GM21825 (cell line): Measurements from ENCODE around the gene SLC4A2.
A peak's percentile ranks its signal among the peaks of the same experiment; 100 is the strongest.

Experiments used
- ATAC-seq: cut with Tn5 transposase; IDR thresholded peaks from one replicate; pipeline ENCODE4 v1.9.1; 2021; ENCODE audit warnings: mild to moderate bottlenecking, moderate library complexity; ENCODE audit not compliant: unreplicated experiment

The SLC4A2 gene

DNA sequence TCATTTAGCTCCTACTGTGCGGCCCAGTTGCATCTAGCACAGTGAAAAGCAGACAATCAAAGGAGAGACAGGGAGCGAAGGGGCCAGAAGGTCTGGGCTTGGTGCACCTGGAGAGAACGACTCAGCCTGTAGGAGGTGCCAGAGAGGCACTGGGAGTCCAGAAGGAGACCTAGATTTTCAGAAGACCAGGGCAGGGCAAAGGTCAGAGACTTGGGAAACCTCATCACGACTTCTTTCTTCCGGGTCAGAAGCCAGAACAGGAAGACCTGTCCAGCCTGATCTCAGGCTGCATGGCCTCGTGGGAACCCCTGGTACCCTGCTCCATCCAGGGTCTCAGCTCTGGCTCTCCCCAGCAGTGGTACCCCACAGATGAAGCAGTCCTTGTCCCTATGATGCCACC, 32.0 kb downstream of the SLC4A2 start:
- no peak for ATAC-seq

DNA sequence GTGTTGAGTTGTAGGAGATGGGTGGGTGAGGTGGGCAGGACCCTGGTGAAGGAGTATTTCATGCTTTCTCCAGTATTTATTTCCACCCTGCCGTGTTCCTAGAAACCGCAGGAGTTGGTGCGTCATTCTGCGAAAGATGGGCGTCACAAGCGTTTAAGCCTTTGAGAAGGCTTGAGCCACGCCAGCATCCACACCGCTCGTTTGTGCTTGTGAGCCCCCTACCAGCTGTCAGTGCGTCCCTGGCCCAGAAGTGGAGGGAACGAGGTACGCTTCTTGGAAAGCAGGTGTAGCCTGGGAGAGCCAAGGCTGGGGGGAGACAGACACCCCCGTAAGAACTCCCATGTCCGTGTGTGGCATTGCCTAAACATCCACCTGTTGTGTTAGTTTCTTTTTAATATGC, 32.6 kb downstream of the SLC4A2 start:
- ATAC-seq: no peak

DNA sequence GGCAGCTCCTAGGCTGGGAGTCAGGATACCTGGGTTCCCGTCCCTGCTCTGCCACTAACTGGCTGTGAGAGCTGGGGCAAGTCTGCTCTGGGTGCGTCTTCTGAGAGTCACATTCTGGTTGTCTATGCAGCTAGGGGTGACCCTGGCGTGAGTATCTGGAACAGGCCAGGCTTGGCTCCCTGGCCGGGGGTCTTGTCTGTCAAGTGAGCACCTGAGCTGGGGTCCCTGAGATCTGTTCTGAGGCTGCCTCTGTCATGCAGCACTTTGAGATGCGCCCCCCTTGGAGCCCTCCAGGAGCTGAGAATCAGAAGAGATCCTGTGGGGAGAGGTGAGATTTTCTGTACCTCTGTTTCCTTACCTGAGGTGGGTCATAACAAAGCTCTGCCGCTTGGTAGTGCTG, 34.4 kb downstream of the SLC4A2 start:
- no peak for ATAC-seq

DNA sequence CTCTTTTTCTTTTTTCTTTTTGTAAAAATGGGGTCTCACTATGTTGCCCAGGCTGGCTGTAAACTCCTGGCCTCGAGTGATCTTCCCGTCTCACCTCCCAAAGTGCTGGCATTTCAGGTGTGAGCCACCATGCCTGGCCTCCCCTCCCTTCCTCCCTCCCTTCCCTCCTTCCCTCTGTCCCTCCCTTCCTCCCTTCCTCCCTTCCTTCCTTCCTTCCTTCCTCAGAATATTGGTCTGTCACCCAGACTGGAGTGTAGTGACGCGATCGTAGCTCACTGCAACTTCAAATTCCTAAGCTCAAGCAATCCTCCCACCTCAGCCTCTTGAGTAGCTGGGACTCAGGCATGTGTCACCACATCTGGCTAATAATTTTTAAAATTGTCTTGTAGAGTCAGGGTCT, 35.3 kb downstream of the SLC4A2 start:
- ATAC-seq: no peak

DNA sequence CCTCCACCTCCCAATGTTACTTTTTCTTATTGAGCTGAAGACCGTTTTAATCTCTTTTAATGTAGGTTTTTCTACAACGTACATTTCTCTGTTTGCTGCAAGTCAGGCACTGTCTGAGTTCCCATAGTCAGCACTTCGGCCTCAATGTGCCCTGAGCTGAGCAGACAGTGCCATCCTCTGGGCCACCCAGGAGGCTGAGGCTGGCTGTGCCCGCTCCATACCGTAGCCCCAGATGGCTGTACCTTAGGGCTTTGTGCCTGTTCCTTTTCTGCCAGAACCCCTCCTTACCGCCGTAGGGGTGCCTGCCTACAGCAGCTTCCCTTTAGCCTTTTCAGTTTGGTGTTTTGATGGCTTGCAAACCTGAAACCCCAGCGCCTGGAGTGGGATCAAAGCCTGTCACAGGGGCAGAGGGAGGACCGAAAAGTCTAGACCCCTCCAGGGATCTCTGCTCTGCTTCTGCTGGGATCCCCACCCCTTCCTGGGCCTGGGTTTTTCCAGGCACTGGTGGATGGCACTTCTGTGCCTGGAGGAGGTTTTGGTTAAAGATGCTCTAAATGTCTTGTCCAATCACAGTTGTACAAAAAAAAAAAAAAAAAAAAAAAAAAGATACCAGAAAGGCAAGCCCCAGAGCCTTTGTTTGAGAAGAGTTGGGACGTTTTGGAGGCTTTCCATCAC, 35.9 kb downstream of the SLC4A2 start:
- no peak for ATAC-seq

DNA sequence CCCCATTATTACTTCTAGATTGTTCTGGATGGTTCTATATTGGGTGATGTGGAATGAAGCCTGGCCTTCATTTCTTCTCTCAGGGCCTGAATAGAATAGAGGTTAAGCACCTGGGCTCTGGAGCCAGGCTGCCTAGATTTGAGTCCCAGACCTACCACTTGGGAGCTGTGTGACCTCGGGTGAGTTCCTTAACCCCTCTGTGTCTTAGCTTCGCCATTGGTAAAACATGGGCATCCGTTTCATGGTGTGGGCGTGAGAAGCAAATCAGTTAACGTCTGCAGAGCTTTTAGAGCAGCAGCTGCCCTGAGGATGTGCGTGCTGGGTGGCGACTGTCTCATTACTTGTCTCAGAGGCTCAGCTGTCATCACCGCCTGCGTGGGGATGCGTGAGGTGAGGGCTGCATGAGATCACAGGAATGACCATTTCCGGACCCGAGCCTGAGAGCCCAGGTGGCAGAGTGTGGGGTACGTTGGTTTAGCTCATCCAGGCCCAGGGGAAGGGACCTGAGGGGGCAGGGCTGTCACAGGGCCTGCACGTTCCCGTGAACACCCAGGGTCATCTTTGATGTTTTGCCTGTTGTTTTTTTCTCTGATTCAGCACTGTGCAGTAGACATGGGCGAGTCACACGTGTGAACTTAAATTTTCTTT, 36.6 kb downstream of the SLC4A2 start:
- ATAC-seq: no peak

DNA sequence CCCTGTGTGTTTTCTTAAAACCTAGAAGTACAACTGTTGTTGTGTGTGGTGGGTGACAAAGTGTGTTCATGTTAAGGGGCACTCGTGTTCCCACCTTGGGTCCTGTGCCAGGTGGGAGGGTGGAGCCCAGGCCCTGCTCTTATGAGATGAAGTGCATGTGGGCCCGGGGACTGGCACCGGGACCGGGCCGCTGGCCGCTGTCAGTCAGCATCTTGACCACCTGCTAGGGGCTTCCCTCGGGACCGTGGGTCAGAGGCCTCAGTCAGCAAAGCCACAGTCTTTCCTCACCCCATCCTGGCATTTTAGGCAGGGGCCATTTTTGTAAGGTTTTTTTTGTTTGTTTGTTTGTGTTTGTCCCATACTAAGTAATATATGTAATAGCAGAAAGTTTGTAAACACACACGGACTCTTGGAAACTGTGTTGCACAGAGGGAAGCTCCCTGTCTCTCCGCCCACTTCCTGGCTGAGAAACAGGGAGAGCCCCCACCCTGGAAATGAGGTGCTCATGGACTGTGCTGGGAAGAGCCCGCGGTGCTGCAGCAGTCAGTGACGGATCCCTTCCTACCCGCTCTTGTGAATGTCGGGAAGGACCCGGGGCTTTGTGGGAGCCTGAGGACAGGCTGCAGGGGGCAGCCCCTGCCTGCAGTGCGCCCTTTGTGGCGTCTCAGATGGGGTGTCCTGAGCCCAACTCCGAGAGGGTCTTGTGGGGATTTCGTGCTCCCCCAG, 40.3 kb downstream of the SLC4A2 start:
- no peak for ATAC-seq

- no peak for ATAC-seq
These were observed 41.5 kb downstream of the SLC4A2 start for GRCh38 chr7:151100921-151101320.

DNA sequence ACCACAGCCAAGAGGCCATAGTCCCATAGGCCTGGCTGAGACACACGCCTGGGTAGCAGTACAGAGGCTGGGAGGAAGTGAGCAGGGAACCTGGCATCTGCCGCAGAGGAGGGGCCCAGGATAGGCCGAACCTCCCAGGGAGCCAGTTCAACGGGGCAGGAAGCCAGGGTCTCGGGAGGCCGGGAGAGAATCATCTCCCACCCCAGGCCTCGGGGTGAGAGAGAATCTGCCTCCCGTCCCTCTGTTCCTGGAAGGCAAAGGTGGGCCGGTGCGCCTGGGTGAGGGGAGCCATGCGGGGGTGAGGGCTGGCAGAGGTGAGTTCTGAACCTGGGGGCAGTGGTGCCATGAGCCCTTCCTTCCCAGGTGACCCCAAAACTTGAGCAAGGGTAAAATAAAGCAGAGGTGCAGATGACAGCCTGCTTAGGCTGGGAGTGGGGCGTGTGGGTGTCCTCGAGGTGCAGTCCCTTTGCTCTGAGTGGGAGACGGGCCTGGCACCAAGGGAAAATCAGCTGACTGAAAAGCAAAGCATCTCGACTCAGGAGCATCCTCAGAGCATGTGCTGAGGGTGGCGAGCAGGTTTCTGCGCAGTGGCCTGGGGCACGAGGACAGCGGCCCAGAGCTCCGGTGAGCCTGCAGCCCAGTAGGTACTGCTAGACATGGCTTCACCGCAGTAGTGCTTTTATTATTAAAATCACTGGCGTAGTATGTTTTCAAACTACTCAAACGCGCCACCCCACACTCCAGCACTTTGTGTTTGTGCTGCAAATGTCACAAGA, 42.4 kb downstream of the SLC4A2 start:
- ATAC-seq: no peak

DNA sequence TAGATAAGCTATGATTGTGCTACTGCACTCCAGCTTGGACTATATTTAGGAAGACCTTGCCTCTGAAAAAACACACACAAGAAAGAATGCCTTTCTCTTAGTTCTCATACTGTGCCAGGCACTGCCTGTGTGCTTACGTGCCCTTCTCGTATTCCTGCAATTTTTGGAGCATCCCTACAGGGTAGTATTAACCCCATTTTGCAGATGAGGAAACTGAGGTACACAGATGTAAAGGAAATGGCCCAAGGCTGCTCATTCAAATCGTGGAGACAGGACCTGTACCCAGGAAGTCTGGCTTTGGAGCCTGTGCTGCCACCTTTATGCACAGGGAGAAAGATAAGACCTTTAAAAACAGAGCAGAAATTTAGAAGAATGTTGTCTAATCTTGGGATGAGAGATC, 43.6 kb downstream of the SLC4A2 start:
- ATAC-seq: no peak

GRCh38 chr7:151103973-151104372, 44.6 kb downstream of the SLC4A2 start:
- ATAC-seq: no peak

DNA sequence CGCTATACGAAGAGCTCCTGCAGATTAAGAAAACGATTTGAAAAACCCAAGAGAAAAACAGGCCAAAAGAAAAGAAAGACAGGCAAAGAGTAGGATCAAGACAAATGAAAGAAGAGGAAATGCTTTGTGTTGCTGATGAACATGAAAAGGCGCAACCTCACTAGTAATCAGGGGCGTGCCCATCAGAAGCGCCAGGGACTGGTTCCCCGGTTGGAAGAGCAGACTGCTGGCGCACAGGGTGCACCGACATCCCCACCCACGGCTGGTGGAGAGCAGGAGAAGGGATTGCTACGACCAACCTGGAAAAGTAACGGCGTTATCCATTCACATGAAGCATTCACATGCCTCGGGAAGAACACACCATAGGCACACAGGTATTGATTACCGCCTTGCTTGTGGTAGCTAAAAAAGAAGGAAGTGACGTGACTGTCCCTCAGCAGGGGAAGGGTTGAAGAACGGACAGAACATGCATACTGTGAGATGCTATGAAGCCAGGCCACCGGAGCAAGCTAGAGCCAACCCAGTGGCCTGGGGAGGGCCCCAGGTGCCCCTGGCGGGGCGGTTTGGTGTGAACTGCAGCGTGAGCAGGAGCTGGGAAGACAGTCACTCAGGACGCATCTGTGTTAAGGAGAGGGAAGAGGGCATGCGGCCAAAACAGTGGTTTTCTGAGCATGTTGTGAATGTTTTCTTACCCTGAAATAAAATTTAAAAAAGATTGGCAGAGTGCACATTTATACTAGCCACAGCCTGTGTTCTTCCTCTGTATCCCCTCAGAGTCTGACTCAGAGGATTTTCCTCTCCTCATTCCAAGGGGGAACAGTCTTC, 45.2 kb downstream of the SLC4A2 start:
- ATAC-seq: no peak

- no peak for ATAC-seq
These were observed 48.5 kb downstream of the SLC4A2 start for GRCh38 chr7:151107882-151108281.

- no peak for ATAC-seq
These were observed 50.0 kb downstream of the SLC4A2 start for GRCh38 chr7:151109094-151110048.

GRCh38 chr7:151110236-151110940, 51.0 kb downstream of the SLC4A2 start:
- ATAC-seq: no peak

DNA sequence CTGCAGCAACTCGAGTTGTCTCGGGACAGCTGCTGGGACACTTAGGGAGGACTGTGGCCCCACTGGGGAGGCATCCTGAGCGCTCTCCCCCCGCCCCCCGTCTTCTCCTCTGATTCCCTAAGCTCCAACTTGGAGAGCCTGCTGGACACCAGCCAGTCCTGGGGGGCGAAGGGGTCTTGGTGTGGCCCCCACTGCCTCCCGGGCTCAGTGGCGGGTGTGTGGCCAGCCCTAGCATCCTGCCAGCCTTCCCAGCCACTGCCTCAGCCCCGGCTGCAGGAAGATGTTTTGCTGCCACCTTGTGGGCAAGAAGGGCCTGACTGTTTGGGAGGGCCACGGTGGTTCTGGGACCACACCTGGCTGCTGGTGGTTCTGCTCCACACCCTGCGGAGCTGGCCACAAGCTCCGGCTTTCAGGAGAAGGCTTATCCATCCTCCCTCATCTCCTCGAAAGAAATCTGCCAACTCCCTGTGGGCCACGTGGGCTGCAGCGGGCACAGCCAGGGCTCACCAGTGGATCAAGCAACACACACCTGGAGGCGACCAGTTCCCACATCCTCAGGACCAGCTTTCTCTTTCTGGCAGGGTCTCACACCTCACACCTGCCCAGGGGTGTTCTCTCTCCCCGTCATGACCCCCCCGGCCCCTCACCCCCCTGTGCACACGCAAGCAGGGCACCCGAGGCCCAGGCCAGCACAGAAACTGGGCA, 51.7 kb downstream of the SLC4A2 start:
- ATAC-seq: peak; percentile 79

- no peak for ATAC-seq
These were observed 54.2 kb downstream of the SLC4A2 start for GRCh38 chr7:151113344-151114150.
